C4-2B (cell line): Measurements from ENCODE around the gene CHN1.

Source experiments
- ZFX ChIP-seq: fragments of 450-650 bp; IDR thresholded peaks from 2 replicates; pipeline ENCODE4 v1.6.1; 2017
- TF ChIP-seq, protein P1 (sequence below): fragments of 450-650 bp; conservative IDR thresholded peaks from 2 replicates; pipeline ENCODE4 v1.5.1; 2017; ENCODE audit warnings: mild to moderate bottlenecking

DNA sequence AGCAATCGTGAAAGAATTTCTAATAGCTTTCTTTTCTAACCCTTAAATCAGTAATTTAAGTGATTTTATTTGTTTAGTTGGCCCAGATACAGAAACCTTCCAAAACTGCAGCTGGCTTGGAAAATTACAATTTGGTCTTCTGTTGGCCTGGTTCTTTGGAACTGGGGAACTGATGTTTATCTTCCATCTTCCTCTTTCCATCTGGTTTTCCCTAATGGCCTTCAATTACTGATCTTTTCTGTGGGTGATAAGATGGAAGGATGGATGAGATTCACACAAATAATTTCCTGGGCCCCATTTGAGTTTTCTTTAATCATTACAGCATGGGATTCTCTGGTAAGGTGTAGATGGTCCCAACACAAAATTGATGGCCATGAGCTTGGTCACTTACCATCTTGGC lies 134.4 kb downstream of the CHN1 start:
- TF ChIP-seq, protein P1, sequence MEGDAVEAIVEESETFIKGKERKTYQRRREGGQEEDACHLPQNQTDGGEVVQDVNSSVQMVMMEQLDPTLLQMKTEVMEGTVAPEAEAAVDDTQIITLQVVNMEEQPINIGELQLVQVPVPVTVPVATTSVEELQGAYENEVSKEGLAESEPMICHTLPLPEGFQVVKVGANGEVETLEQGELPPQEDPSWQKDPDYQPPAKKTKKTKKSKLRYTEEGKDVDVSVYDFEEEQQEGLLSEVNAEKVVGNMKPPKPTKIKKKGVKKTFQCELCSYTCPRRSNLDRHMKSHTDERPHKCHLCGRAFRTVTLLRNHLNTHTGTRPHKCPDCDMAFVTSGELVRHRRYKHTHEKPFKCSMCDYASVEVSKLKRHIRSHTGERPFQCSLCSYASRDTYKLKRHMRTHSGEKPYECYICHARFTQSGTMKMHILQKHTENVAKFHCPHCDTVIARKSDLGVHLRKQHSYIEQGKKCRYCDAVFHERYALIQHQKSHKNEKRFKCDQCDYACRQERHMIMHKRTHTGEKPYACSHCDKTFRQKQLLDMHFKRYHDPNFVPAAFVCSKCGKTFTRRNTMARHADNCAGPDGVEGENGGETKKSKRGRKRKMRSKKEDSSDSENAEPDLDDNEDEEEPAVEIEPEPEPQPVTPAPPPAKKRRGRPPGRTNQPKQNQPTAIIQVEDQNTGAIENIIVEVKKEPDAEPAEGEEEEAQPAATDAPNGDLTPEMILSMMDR = no peak
- TF ChIP-seq ZFX = no peak
